HL-60 (cell line): Measurements from ENCODE around the gene CACNA2D3.

Source experiments
- POLR2AphosphoS5 ChIP-seq: IDR thresholded peaks from 2 replicates; pipeline ENCODE4 v1.6.1; 2012; ENCODE audit warnings: low read depth
- SPI1 ChIP-seq: IDR thresholded peaks from 2 replicates; pipeline ENCODE4 v1.6.1; 2012; ENCODE audit warnings: low read depth, mild to moderate bottlenecking, borderline replicate concordance
- TF ChIP-seq, protein P1 (sequence below): IDR thresholded peaks from one replicate; pipeline ENCODE4 v1.5.1; 2011; ENCODE audit warnings: low read length, control low read depth, inconsistent platforms; ENCODE audit not compliant: insufficient read depth
- TF ChIP-seq, protein P2 (sequence below): IDR thresholded peaks from 2 replicates; pipeline ENCODE4 v1.6.1; 2012; ENCODE audit warnings: low read depth; ENCODE audit not compliant: insufficient replicate concordance

DNA sequence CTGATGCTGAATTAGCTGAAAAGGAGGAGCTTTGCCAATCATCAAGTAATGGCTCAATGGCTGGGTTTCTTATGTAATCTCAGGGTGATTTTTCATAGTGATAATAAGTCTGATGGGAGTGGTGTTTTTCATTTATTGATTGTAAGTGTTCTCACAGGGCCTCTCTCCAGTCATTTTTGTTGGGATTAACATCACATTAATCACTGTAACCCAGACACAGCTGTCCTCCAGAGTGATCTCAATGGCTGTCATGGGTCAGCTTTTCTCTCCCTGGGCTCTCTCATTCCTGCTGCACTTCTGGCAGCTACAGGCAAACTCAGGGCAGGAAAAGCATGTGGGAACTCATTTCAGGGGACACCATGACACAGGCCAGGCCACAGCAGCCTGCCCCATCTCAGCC, 642.6 kb downstream of the CACNA2D3 start:
- TF ChIP-seq, protein P1, sequence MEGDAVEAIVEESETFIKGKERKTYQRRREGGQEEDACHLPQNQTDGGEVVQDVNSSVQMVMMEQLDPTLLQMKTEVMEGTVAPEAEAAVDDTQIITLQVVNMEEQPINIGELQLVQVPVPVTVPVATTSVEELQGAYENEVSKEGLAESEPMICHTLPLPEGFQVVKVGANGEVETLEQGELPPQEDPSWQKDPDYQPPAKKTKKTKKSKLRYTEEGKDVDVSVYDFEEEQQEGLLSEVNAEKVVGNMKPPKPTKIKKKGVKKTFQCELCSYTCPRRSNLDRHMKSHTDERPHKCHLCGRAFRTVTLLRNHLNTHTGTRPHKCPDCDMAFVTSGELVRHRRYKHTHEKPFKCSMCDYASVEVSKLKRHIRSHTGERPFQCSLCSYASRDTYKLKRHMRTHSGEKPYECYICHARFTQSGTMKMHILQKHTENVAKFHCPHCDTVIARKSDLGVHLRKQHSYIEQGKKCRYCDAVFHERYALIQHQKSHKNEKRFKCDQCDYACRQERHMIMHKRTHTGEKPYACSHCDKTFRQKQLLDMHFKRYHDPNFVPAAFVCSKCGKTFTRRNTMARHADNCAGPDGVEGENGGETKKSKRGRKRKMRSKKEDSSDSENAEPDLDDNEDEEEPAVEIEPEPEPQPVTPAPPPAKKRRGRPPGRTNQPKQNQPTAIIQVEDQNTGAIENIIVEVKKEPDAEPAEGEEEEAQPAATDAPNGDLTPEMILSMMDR, result no peak
- TF ChIP-seq POLR2AphosphoS5 (no peak), SPI1 (no peak)
- TF ChIP-seq, protein P2, sequence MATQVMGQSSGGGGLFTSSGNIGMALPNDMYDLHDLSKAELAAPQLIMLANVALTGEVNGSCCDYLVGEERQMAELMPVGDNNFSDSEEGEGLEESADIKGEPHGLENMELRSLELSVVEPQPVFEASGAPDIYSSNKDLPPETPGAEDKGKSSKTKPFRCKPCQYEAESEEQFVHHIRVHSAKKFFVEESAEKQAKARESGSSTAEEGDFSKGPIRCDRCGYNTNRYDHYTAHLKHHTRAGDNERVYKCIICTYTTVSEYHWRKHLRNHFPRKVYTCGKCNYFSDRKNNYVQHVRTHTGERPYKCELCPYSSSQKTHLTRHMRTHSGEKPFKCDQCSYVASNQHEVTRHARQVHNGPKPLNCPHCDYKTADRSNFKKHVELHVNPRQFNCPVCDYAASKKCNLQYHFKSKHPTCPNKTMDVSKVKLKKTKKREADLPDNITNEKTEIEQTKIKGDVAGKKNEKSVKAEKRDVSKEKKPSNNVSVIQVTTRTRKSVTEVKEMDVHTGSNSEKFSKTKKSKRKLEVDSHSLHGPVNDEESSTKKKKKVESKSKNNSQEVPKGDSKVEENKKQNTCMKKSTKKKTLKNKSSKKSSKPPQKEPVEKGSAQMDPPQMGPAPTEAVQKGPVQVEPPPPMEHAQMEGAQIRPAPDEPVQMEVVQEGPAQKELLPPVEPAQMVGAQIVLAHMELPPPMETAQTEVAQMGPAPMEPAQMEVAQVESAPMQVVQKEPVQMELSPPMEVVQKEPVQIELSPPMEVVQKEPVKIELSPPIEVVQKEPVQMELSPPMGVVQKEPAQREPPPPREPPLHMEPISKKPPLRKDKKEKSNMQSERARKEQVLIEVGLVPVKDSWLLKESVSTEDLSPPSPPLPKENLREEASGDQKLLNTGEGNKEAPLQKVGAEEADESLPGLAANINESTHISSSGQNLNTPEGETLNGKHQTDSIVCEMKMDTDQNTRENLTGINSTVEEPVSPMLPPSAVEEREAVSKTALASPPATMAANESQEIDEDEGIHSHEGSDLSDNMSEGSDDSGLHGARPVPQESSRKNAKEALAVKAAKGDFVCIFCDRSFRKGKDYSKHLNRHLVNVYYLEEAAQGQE, result no peak
